Skeletal muscle tissue (tissue), 4 donors: ENCODE results near the gene ABCA7. TPM values are rescaled to one million over a fixed set of nuclear protein-coding genes. Genes with fewer than 3 reads are reported as not detected.
"Not testable (repeated sequence)": the region's sequence is repeated elsewhere in the genome, so short reads cannot be mapped to it uniquely, and the experiment has no call there.

Source experiments
- H3K27ac ChIP-seq: one replicate; pipeline ENCODE4 v1.7.0; 2013; ENCODE audit warnings: mild to moderate bottlenecking, low read depth, low read length, inconsistent platforms
- H3K27me3 ChIP-seq, 3 donors: one replicate each; pipeline ENCODE4 v1.7.0; 2013; ENCODE audit warnings: low read length in 3 of 3; ENCODE audit not compliant: control insufficient read depth in 3 of 3, insufficient read depth in 3 of 3
- H3K36me3 ChIP-seq, 3 donors: one replicate each; pipeline ENCODE4 v1.7.0; 2013; ENCODE audit warnings: low read length in 3 of 3; ENCODE audit not compliant: control insufficient read depth in 3 of 3, insufficient read depth in 3 of 3
- H3K4me1 ChIP-seq, 3 donors: one replicate each; pipeline ENCODE4 v1.7.0; 2013; ENCODE audit warnings: low read length in 3 of 3, mild to moderate bottlenecking in 3 of 3; ENCODE audit not compliant: control insufficient read depth in 3 of 3, insufficient read depth in 3 of 3
- H3K4me3 ChIP-seq, 3 donors: one replicate each; pipeline ENCODE4 v1.7.0; 2013; ENCODE audit warnings: low read length in 3 of 3
- H3K9ac ChIP-seq, 3 donors: one replicate each; pipeline ENCODE4 v1.7.0; 2013; ENCODE audit warnings: low read length in 3 of 3, mild to moderate bottlenecking in 3 of 3, moderate library complexity in 2 of 3, low read depth in 1 of 3
- H3K9me3 ChIP-seq, 3 donors: one replicate each; pipeline ENCODE4 v1.7.0; 2013; ENCODE audit warnings: low read length in 3 of 3; ENCODE audit not compliant: control insufficient read depth in 3 of 3
- total RNA-seq: library from RNA; depleted of rRNA; stranded (reverse); fragments of >200 nt; gene quantifications from one replicate; pipeline ENCODE4 v1.2.3, GENCODE V29; 2014
- donor health status: Osteomylitis.

ABCA7 gene
- total RNA-seq, 1 donor from 2014 or later: 6.8 TPM

- peaks cover 44 to 53% (median 51%) of the 10 kb centered on the region in 3 donors for H3K4me1 ChIP-seq
- peak within 1 kb of the TSS; percentile 90 to 94 (median 90) for H3K9ac ChIP-seq
- no peaks in the 10 kb centered on the region for H3K36me3 ChIP-seq
- peaks cover 0 to 2% (median 2%) of the 10 kb centered on the region in 3 donors for H3K27me3 ChIP-seq
- H3K27ac ChIP-seq: peak within 1 kb of the TSS; percentile 88
- peak within 1 kb of the TSS; percentile 88 to 94 (median 91) for H3K4me3 ChIP-seq
- H3K9me3 ChIP-seq: no peaks in the 10 kb centered on the region
These were observed 19.0 kb upstream of the ABCA7 start, which contains the start of gene TMEM259 for GRCh38 chr19:1020868-1021425. TSS of gene TMEM259 (minus strand) at chr19:1021123. CDS start at chr19:1020996, 127 bp downstream.

GRCh38 chr19:1023883-1024188 is 16.1 kb upstream of the ABCA7 start:
- not testable (repeated sequence) for H3K36me3 ChIP-seq, H3K9ac ChIP-seq, H3K27ac ChIP-seq, H3K4me3 ChIP-seq, H3K9me3 ChIP-seq
- Histone ChIP-seq H3K4me1 (peaks cover 24 to 29% (median 27%) of the 10 kb centered on the region in 3 donors), H3K27me3 (peaks cover 0 to 22% (median 14%) of the 10 kb centered on the region in 3 donors)

DNA sequence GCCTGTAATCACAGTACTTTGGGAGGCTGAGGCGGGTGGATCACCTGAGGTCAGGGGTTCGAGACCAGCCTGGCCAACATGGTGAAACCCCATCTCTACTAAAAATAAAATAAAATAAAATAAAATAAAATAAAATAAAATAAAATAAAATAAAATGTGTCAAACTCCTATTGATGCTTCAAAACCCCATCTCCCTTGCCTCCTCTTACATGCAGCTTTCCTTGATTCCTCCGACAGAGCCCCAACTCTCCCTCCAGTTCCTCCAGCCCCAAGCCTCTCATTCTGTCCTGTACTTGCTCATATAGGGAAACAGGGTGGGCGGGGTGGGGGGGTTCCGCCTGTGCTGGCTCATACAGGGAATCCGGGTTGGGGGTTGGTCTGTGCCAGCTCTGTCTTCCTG is 14.8 kb upstream of the ABCA7 start:
- H3K27ac ChIP-seq, H3K4me3 ChIP-seq, H3K36me3 ChIP-seq, H3K9me3 ChIP-seq, H3K9ac ChIP-seq: not testable (repeated sequence)
- Histone ChIP-seq H3K4me1 (peaks cover 11 to 16% (median 14%) of the 10 kb centered on the region in 3 donors), H3K27me3 (peaks cover 0 to 22% (median 14%) of the 10 kb centered on the region in 3 donors)

DNA sequence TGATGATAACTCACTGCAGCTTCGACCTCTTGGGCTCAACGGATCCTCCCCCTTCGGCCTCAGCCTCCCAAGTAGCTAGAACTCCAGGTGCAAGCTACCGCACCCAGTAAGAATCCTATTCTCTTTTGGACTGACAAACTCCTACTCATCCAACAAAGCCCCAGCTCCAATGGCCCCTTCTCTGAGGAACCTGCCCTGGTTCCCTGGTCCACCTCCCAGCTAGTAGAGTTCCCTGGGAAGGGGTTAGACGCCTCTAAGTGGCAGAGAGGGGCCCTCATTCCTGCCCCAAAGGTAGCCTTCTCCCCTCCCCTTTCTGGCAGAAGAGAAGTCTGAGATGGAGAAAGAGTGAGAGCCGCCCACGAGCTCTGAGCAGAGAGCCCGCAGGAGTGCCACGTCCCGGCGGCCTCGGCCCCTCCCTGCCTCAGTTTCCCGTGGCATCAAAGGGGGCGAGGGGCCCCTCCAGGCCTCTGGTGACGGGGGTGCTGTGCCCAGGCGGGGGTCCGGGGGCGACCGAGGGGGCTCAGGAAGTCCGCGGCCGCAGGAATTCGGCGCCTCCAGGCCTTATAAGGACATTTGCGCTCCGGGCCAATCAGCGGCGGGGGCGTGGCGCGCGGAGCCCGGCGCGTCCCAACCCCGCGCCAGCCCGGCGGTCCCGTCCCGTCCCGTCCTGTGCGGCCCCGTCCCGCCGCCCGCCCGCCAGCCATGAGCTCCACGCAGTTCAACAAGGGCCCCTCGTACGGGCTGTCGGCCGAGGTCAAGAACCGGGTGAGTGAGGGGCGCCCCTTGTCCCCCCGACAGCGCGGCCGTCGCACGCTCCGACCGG is 13.7 kb upstream of the ABCA7 start, which contains the start of gene CNN2:
TSS of gene CNN2 (plus strand) at position 649 of the 823 bp plus-strand sequence. CDS start at position 703, 54 bp downstream.
- peak within 1 kb of the TSS; percentile 74 for H3K27ac ChIP-seq
- H3K4me3 ChIP-seq: peak within 1 kb of the TSS; percentile 60 to 73 (median 63)
- H3K9ac ChIP-seq: peak within 1 kb of the TSS; percentile 43 to 77 (median 72)
- peaks cover 0 to 22% (median 14%) of the 10 kb centered on the region in 3 donors for H3K27me3 ChIP-seq
- no peaks in the 10 kb centered on the region for H3K9me3 ChIP-seq
- no peaks in the 10 kb centered on the region for H3K36me3 ChIP-seq
- peaks cover 7 to 11% (median 11%) of the 10 kb centered on the region in 3 donors for H3K4me1 ChIP-seq

DNA sequence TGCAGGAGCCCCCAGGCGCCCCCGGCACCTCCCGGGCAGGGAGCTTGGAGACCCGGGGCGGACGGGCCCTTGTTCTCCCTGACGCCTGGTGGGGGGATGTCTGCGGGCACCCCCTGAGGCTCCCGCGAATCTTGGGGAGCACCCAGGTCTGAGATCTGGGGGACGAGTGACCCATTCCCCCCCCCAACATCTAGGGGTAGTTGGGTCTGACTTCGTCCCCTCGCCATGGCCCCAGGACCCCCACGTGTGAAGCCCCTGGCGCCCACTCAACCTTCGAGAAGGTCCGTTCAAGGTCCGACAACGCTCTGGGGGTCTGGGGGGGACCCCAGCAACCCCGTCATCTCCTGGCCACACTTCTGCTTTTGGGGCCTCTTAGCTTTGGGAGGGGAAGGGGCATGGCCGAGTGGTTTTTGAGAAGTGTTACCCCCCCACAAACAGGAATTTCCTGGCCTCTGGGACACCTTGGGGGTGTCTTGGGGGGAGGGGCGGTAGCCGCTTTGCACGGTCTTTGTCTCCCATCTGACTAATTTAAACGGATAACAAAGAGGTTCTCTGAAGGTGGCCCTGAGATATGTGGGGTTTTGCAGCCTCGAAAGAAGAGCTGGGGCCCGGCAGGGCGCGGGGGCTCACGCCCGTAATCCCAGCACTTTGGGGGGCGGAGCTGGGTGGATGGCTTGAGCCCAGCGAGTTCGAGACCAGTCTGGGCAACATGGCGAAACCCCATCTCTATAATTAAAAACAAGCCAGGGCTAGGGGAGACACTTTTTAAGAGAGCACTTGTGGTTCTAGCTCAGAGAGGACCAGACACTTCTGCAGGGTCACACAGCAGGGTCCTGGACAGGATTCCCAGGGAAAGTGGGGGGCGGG is 12.9 kb upstream of the ABCA7 start:
- peaks cover 0 to 22% (median 14%) of the 10 kb centered on the region in 3 donors for H3K27me3 ChIP-seq

GRCh38 chr19:1027650-1028061 is 12.3 kb upstream of the ABCA7 start:
- peaks cover 0 to 22% (median 14%) of the 10 kb centered on the region in 3 donors for H3K27me3 ChIP-seq
- H3K9me3 ChIP-seq: no peaks in the 10 kb centered on the region
- peak overlapping the region in 1 of 3 donors; percentile 8 for H3K9ac ChIP-seq

More for the DNA sequence above, 12.9 kb upstream of the ABCA7 start:
- Histone ChIP-seq H3K4me3 (peak overlapping the region; percentile 60 to 73 (median 63)), H3K4me1 (peaks cover 4 to 6% (median 6%) of the 10 kb centered on the region in 3 donors), H3K27ac (peak overlapping the region; percentile 74), H3K9me3 (no peaks in the 10 kb centered on the region), H3K36me3 (peaks cover 0 to under 1% (median 0%) of the 10 kb centered on the region in 3 donors), H3K9ac (peak overlapping the region; percentile 43 to 77 (median 72))

GRCh38 chr19:1028062-1028926 is 11.6 kb upstream of the ABCA7 start:
- Histone ChIP-seq H3K4me3 (peak overlapping the region; percentile 35 to 73 (median 52)), H3K4me1 (peaks cover 4 to 6% (median 6%) of the 10 kb centered on the region in 3 donors), H3K9ac (peak overlapping the region in 2 of 3 donors; percentile 25 to 64)

More at GRCh38 chr19:1027650-1028061, 12.3 kb upstream of the ABCA7 start:
- Histone ChIP-seq H3K4me3 (peak overlapping the region; percentile 35 to 73 (median 60)), H3K27ac (peak overlapping the region; percentile 19), H3K36me3 (peaks cover 0 to 6% (median 4%) of the 10 kb centered on the region in 3 donors), H3K4me1 (peaks cover 4 to 6% (median 6%) of the 10 kb centered on the region in 3 donors)

GRCh38 chr19:1032264-1032867 is 7.5 kb upstream of the ABCA7 start:
- peaks cover 4 to 6% (median 4%) of the 10 kb centered on the region in 3 donors for H3K4me1 ChIP-seq
- H3K9me3 ChIP-seq: no peaks in the 10 kb centered on the region
- peaks cover 0 to 6% (median 4%) of the 10 kb centered on the region in 3 donors for H3K36me3 ChIP-seq

More at GRCh38 chr19:1028062-1028926, 11.6 kb upstream of the ABCA7 start:
- H3K27ac ChIP-seq: peak overlapping the region; percentile 19
- no peaks in the 10 kb centered on the region for H3K9me3 ChIP-seq
- peaks cover 0 to 22% (median 14%) of the 10 kb centered on the region in 3 donors for H3K27me3 ChIP-seq
- H3K36me3 ChIP-seq: peaks cover 0 to 6% (median 4%) of the 10 kb centered on the region in 3 donors

More at GRCh38 chr19:1032264-1032867, 7.5 kb upstream of the ABCA7 start:
- Histone ChIP-seq H3K27ac (no peak overlapping the region), H3K4me3 (no peak overlapping the region), H3K9ac (no peak overlapping the region), H3K27me3 (peaks cover 0 to 8% (median 1%) of the 10 kb centered on the region in 3 donors)
